MM.1S (cell line): ENCODE data around the gene DSCAML1.

ENCODE experiments used
- EZH2 ChIP-seq: fragments of 300-600 bp; sonication (generic); optimal IDR thresholded peaks from 2 replicates; pipeline ENCODE3; 2017; ENCODE audit warnings: low read depth, mild to moderate bottlenecking, antibody characterized with exemption, low read length, mixed read lengths
- EZH2phosphoT487 ChIP-seq: fragments of 300-600 bp; sonication (generic); IDR thresholded peaks from 2 replicates; pipeline ENCODE4 v1.6.1; 2018; ENCODE audit warnings: antibody characterized with exemption, low read length
- TF ChIP-seq, protein P1 (sequence below): fragments of 300-600 bp; sonication (generic); IDR thresholded peaks from 2 replicates; pipeline ENCODE4 v1.5.1; 2016; ENCODE audit warnings: antibody characterized with exemption, low read length, mixed read lengths

GRCh38 chr11:117502779-117503100 lies 294.3 kb downstream of the DSCAML1 start:
- TF ChIP-seq, protein P1, sequence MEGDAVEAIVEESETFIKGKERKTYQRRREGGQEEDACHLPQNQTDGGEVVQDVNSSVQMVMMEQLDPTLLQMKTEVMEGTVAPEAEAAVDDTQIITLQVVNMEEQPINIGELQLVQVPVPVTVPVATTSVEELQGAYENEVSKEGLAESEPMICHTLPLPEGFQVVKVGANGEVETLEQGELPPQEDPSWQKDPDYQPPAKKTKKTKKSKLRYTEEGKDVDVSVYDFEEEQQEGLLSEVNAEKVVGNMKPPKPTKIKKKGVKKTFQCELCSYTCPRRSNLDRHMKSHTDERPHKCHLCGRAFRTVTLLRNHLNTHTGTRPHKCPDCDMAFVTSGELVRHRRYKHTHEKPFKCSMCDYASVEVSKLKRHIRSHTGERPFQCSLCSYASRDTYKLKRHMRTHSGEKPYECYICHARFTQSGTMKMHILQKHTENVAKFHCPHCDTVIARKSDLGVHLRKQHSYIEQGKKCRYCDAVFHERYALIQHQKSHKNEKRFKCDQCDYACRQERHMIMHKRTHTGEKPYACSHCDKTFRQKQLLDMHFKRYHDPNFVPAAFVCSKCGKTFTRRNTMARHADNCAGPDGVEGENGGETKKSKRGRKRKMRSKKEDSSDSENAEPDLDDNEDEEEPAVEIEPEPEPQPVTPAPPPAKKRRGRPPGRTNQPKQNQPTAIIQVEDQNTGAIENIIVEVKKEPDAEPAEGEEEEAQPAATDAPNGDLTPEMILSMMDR = no peak
- TF ChIP-seq EZH2 = no peak
- no peak for TF ChIP-seq EZH2phosphoT487
